Osteoblast (primary cell): ENCODE measurements around the gene TRERF1. TPM values are rescaled to one million over a fixed set of nuclear protein-coding genes. Genes with fewer than 3 reads are reported as not detected.

Experiments used
- DNase-seq: peaks from one replicate; pipeline ENCODE4 v3.0.0; 2011; ENCODE audit warnings: low spot score, mixed read lengths; ENCODE audit not compliant: insufficient read length; ENCODE audit errors: missing footprints
- H2AFZ ChIP-seq: 2 replicates; pipeline ENCODE4 v1.6.0; 2011; ENCODE audit warnings: mild to moderate bottlenecking, low read length
- H3K27ac ChIP-seq: 2 replicates; pipeline ENCODE4 v1.5.1; 2011; ENCODE audit warnings: mild to moderate bottlenecking, low read depth, low read length, moderate library complexity
- H3K27me3 ChIP-seq: 2 replicates; pipeline ENCODE4 v1.6.0; 2012; ENCODE audit warnings: mild to moderate bottlenecking, control low read depth, inconsistent platforms, low read length, moderate library complexity; ENCODE audit not compliant: insufficient read depth
- H3K36me3 ChIP-seq: 2 replicates; pipeline ENCODE4 v1.5.1; 2011; ENCODE audit warnings: mild to moderate bottlenecking, low read length, control low read depth, moderate library complexity; ENCODE audit not compliant: insufficient read depth
- H3K4me1 ChIP-seq: 2 replicates; pipeline ENCODE4 v1.5.1; 2011; ENCODE audit warnings: mild to moderate bottlenecking, low read length, control low read depth, moderate library complexity; ENCODE audit not compliant: insufficient read depth
- H3K4me2 ChIP-seq: 2 replicates; pipeline ENCODE4 v1.6.0; 2011; ENCODE audit warnings: mild to moderate bottlenecking, low read length; ENCODE audit not compliant: insufficient read depth
- H3K4me3 ChIP-seq: fragments of 200-600 bp; sonication (generic); 3 replicates; pipeline ENCODE4 v1.5.1; 2012; ENCODE audit warnings: mild to moderate bottlenecking, low read length, inconsistent platforms; ENCODE audit not compliant: insufficient read depth
- H3K79me2 ChIP-seq: 2 replicates; pipeline ENCODE4 v1.6.0; 2012; ENCODE audit warnings: mild to moderate bottlenecking, low read length, control low read depth, inconsistent platforms; ENCODE audit not compliant: insufficient read depth
- H3K9me3 ChIP-seq: 2 replicates; pipeline ENCODE4 v1.5.1; 2011; ENCODE audit warnings: low read depth, low read length, control low read depth
- H4K20me1 ChIP-seq: 2 replicates; pipeline ENCODE4 v1.6.0; 2012; ENCODE audit warnings: mild to moderate bottlenecking, low read length, control low read depth; ENCODE audit not compliant: insufficient read depth
- CTCF ChIP-seq: IDR thresholded peaks from 2 replicates; pipeline ENCODE4 v1.5.1; 2011; ENCODE audit warnings: mild to moderate bottlenecking, low read depth, low read length, moderate library complexity; ENCODE audit errors: extremely low read depth
- total RNA-seq: library from RNA; depleted of rRNA; stranded (reverse); fragments of >200 nt; gene quantifications from 2 replicates; pipeline ENCODE4 v1.2.3, GENCODE V29; 2012

TRERF1 gene
- total RNA-seq, 1 donor: 4.7 TPM

- no peak for DNase-seq
- Histone ChIP-seq H3K4me2 (no peak overlapping the region), H3K4me3 (no peak overlapping the region), H3K27me3 (no peaks in the 10 kb centered on the region), H3K4me1 (peaks cover 8% of the 10 kb centered on the region), H2AFZ (no peak overlapping the region), H4K20me1 (no peaks in the 10 kb centered on the region), H3K79me2 (peaks cover 43% of the 10 kb centered on the region), H3K27ac (no peak overlapping the region), H3K9me3 (peaks cover 2% of the 10 kb centered on the region), H3K36me3 (no peaks in the 10 kb centered on the region)
- TF ChIP-seq CTCF: no peak
Measured at GRCh38 chr6:42433409-42433808, 18.3 kb downstream of the TRERF1 start.

- Histone ChIP-seq H3K4me2 (no peak overlapping the region), H3K4me1 (peaks cover 14% of the 10 kb centered on the region), H3K79me2 (peaks cover 39% of the 10 kb centered on the region), H4K20me1 (no peaks in the 10 kb centered on the region), H3K27ac (no peak overlapping the region), H3K4me3 (no peak overlapping the region), H2AFZ (no peak overlapping the region), H3K27me3 (no peaks in the 10 kb centered on the region), H3K9me3 (peaks cover 2% of the 10 kb centered on the region), H3K36me3 (no peaks in the 10 kb centered on the region)
- no peak for TF ChIP-seq CTCF
- DNase-seq: no peak
Measured at GRCh38 chr6:42431877-42432276, 19.8 kb downstream of the TRERF1 start.

GRCh38 chr6:42431356-42431755 is 20.4 kb downstream of the TRERF1 start:
- TF ChIP-seq CTCF: no peak
- Histone ChIP-seq H3K4me3 (no peak overlapping the region), H3K4me1 (peaks cover 14% of the 10 kb centered on the region), H3K36me3 (no peaks in the 10 kb centered on the region), H3K9me3 (peaks cover 2% of the 10 kb centered on the region), H3K27ac (no peak overlapping the region), H3K27me3 (no peaks in the 10 kb centered on the region), H4K20me1 (no peaks in the 10 kb centered on the region), H3K4me2 (no peak overlapping the region), H2AFZ (no peak overlapping the region), H3K79me2 (peaks cover 40% of the 10 kb centered on the region)
- no peak for DNase-seq

- no peak overlapping the region for H3K4me2 ChIP-seq
- H3K4me3 ChIP-seq: no peak overlapping the region
- no peaks in the 10 kb centered on the region for H3K27me3 ChIP-seq
- H3K4me1 ChIP-seq: peaks cover 14% of the 10 kb centered on the region
- no peak for DNase-seq
- H2AFZ ChIP-seq: no peak overlapping the region
- H3K9me3 ChIP-seq: peaks cover 2% of the 10 kb centered on the region
- peaks cover 45% of the 10 kb centered on the region for H3K79me2 ChIP-seq
- H3K27ac ChIP-seq: no peak overlapping the region
- TF ChIP-seq CTCF: no peak
- no peaks in the 10 kb centered on the region for H4K20me1 ChIP-seq
- no peaks in the 10 kb centered on the region for H3K36me3 ChIP-seq
Measured at GRCh38 chr6:42429836-42430235, 21.9 kb downstream of the TRERF1 start.
